NCI-H82 treated with DMSO at 0.1 percent for 48 hours (cell line): ENCODE results near the gene TNP2.

Experiments
- DNase-seq: peaks from one replicate; lab custom pipeline; 2025; ENCODE audit not compliant: unreplicated experiment; lab: John Stamatoyannopoulos, UW

The TNP2 gene

DNA sequence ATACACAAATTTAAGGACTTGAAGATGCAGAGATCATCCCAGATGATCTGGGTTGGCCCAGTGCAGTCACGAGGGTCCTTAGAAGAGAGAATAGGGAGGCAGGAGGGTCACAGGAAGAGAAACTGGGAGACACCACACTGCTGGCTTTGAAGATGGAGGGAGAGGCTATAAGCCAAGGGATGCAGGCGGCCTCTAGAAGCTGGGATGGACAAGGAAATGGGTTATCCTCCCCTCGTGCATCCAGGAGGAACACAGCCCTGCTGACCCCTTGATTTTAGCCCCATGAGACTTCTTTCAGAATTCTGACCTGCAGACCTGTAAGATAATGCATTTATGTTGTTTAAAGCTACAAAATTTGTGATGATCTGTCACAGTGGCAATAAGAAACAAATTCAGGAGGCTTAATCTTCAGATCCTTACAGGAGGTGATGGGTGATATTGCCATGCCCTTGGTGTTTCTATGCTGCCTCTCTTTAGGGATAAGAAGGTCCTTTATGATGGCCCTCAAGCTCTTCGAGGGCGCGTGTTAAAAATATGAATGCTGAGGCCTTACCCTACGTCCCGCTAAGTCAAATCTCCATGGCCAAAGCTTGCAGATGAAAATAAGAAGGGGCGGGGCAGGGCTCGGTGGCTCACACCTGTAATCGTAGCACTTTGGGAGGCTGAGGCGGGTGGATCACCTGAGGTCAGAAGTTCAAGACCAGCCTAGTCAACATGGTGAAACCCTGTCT, 8.6 kb upstream of the TNP2 start:
- DNase-seq = no peak

- no peak for DNase-seq
These were observed 7.9 kb upstream of the TNP2 start for GRCh38 chr16:11276896-11277593.

DNA sequence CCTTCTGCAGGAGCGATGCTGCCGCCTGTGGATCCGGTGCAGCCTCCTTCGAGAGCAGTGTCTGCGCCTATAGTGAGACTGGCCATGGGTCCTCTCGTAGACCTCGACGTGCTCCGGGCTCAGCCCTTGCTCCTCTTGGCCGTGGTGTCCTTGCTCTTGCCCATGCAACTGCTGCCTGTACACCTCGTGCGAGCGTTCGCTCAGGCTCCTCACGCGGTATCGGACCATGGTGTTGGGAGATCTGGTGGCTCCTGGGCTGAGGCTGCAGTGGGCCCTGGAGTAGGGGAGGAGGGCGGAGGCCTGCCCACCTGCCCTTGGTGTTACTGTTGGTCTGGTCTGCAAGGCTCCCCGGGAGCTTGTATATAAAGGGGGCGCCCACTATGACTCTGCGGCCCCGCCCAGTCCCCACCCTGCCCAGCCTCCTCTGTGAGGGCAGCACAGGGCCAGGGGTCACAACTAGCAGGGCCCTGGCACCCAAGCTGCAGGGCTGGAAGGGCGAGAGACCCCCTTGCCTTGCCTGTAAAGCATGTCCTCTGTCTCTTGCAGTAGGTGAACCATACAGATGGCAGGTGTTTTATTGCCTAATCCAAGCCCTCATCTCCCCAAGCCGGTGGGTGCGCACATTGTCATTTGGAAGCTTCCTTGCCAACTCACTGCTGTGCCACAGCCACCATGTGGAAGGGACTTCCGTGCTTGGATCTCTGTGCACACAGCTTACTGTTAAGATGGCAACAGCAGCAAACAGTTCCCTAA, 7.2 kb upstream of the TNP2 start, which contains the start of gene PRM2:
Gene PRM2, minus strand, starts transcription at position 338 of the 753 bp plus-strand sequence. Its CDS starts 110 bp downstream, at position 228.
- DNase-seq = no peak

GRCh38 chr16:11274964-11275363, 5.8 kb upstream of the TNP2 start:
- DNase-seq = no peak

DNA sequence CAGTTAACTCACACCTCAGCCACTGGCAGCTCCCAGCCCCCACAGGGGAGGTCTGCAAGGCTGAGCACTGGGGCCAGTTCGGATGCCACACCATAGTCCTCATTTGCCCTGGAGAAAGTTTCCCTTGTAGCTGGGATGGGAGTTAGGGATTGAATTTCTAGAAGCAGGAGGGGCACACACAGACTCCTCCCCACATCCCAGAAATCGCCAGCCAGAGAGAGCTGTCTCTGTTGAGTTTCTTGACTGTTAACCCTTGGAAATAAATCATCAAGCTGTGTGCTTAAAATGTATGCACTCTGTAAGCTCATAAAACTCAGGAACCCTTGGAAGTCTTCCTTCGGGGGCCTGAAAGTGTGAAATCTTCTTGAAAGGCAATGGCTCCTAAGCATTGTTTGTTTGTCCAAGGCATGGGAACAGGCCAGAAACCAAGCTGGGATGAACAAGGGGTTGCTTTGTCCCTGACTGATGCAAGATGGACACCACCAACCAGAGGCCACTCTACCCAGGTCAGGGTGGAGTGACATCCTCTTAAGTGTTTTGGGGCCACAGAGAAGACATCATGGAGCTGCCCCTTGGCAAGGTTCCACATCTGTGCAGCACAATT, 4.7 kb upstream of the TNP2 start:
- no peak for DNase-seq

- no peak for DNase-seq
These were observed 4.0 kb upstream of the TNP2 start, which contains the start of gene PRM3 for GRCh38 chr16:11272921-11273720. PRM3 (minus strand) TSS chr16:11273629; CDS start chr16:11273595, 34 bp downstream.

- DNase-seq = no peak
These were observed 3.4 kb upstream of the TNP2 start for GRCh38 chr16:11272484-11272883.

DNA sequence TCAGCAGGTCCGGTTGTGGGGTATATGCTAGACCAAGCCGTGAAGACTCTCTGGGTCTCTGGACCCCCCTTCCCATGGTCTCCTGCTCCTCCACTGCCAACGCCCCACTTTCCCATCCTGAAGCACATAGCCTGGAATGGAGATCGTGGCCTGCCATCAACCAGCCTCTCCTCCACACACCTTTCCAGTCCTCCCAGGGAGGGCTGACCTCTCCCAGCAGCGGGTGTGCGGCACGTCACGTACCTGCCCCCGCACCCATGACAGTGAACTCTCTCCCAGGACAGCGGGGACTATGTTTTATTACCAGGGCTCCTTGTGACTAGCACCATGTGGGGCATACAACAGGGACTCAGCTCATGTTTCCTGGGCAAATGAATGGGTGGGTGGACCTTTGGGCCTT, 2.5 kb upstream of the TNP2 start:
- no peak for DNase-seq

DNA sequence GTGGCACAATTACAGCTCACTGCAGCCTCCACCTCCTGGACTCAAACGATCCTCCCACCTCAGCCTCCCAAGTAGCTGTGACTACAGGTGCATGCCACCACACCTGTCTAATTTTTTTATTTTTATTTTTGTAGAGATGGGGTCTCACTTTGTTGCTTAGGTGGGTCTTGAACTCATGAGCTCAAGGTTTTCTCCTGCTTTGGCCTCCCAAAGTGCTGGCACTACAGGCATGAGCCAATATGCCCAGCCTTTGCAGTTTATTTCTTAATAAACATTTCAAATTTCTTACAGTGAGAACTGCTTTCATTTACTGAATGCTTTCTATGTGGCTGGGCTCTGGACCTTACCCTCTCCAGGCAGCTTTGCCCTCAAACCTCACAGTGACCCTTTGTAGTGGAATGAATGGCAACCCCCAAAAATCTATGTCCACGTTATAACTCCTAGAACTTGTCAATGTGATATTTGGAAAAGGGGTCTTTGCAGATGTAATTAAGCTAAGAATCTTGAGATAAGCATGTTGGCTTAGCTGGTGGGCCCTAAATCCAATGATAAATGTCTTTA, 1.6 kb upstream of the TNP2 start:
- DNase-seq = no peak

DNA sequence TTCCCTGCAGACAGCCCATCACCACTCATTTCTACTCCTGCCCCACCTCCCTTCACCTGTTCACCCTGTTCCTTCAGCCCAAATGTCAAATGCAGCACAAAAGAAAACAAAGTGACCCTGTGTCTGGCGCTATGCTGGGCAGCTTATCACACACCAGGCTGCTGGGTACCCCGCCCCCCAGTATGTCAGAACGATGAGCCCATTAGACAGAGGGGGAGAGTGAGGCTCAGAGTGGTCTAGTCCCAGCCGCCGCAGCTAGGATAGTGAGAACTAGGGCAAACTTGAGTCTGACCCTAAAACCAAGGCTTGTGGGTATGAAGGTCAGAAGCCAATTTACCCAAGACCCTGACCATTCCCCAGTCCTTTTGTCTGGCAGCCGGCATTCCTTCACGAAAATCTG, 4.0 kb downstream of the TNP2 start:
- DNase-seq = no peak

DNA sequence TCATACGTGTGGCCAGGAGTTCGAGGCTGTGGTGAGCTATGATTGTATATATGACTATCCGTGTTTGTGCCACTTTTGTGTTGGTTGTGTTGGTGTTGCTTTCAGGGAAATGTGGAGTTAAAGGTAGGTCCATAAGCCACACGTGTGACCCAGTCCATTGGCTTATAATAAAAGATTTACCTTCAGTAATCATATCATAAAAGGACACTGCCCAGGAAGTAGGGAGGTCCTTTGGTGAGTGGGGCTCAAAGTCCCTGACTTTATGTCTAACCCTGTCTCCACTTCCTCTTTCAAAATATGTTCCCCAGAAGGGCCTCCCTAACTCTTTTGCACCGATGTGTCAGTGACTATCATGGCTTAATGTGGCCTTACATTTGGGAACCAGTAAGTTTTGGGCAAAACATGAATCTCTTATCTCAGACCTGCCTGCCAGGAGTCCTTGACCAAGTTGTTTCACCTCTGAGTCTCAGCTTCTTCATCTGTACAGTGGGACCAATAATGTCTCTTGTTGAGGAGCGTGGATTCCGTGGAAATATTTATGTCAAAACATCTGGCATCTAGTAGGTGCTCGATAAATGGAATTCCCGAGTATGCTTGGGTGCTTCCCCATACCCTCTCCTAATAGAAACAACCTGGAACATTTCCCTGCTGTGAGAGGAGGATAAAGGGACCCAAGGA, 4.8 kb downstream of the TNP2 start:
- DNase-seq = no peak

DNA sequence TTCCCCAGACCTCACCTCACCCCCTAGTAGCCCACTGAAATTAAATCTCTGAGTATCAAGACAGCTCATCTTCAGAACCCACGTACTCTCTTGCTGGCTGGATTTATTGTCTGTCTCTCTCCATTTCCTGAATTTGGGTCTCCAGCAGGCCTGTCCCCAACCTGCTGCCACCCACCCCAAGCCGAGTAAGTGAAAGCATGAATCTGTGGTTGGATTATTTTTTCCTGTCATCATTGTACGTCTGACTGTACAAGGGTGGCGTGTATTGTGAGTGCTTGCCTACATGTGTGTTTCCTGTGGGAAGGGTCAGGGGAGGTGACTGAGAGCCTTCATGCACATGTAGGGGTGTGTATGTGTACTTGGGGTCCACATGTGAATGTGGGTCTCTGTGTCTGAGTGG, 5.4 kb downstream of the TNP2 start:
- DNase-seq = no peak

GRCh38 chr16:11262915-11263314, 6.2 kb downstream of the TNP2 start:
- no peak for DNase-seq

GRCh38 chr16:11260596-11260966, 8.5 kb downstream of the TNP2 start:
- no peak for DNase-seq

DNA sequence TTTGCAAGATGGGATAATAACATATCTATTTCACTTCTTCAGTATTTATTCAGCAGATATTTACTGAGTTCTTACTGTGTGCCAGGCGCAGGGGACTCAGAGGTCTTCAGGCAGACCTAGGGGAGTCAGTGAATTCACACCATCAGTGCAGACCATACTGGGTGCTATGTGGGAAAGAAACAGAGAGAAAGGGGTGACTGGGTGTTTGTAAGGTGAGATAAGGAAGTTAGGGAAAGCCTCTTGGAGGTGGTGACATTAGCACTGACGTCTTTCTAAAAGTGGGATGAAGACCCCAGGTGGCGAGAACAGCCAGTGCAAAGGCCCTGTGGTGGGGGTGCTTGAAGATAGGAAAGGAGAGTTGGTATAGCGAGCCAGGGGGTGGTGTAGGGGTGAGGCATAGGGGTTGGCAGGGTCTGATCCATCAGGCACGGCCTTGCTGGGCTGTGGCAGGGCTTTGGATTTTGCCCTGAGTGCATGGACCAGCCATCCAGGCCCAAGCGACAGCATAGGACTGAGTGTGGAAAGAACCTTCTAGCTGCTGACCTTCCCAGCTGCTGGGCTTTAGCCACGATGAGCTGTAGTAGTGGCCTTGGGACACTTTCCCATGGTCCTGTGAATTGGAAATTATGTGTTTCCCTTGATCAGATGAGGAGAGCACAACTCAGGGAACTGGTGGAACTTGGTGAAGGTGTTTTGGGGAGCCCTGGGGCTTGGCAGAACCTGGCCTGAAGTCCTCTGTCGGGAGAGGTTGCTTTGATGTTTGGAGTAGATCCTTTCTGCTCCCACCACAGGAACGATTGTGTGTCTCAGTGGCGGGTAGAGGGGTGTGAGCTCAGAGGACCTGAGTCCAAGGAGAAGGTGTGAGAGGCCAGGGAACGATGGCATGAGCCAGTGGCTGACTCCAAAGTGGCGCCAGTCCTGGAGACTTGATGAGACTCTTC, 9.2 kb downstream of the TNP2 start:
- no peak for DNase-seq

GRCh38 chr16:11258553-11259492, 10.3 kb downstream of the TNP2 start:
- no peak for DNase-seq

DNA sequence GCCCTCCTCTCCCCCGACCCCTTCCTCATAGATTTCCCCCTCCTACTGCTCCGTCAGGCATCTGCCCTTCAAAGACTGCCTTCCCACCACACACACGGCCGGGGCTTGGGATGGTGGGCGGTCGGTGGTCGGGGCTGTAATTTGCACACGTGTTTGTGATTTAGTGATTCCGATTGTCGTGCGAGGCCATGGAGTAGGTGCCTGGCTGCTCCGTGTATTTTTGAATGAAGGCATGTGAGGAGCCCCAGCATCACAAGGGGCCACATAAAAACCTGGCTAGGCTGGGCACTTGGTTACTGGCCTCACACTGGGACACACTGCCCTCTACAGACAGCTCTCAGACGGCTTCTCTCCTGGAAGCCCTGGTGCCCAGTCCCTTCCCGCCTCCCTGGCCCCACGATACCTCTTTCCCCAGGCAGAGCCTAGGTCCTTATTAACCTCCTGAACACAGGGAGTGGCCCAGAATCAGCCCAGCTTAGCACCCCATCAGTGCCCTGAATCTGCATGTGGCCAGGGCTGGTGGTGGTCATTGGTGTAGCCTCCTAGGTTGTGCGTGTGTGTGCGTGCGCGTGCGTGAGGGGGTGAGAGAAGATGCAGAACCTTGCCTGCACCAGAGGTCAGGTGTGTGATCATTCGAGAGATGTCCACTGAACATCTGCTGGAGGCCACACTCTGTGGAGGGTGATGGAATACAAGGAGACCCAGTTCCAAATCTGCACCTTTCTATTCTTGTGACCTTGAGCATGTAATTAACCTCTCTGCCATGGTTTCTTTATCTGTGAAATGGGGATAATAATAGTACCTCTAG, 11.8 kb downstream of the TNP2 start:
- peak; percentile 67 for DNase-seq
